GM18907 (cell line): ENCODE data around the gene TYR.
"Not testable (repeated sequence)": the region's sequence is repeated elsewhere in the genome, so short reads cannot be mapped to it uniquely, and the experiment has no call there.

Experiments used
- ATAC-seq: cut with Tn5 transposase; IDR thresholded peaks from one replicate; pipeline ENCODE4 v1.9.1; 2021; ENCODE audit warnings: mild to moderate bottlenecking, moderate library complexity; ENCODE audit not compliant: unreplicated experiment

Gene TYR

DNA sequence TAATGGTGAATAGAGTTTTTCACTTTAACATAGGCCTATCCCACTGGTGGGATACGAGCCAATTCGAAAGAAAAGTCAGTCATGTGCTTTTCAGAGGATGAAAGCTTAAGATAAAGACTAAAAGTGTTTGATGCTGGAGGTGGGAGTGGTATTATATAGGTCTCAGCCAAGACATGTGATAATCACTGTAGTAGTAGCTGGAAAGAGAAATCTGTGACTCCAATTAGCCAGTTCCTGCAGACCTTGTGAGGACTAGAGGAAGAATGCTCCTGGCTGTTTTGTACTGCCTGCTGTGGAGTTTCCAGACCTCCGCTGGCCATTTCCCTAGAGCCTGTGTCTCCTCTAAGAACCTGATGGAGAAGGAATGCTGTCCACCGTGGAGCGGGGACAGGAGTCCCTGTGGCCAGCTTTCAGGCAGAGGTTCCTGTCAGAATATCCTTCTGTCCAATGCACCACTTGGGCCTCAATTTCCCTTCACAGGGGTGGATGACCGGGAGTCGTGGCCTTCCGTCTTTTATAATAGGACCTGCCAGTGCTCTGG lies at the start of gene TYR:
Gene TYR (plus strand): TSS at position 185 of the 541 bp plus-strand sequence. CDS start 79 bp downstream, at position 264.
- ATAC-seq, result no peak

DNA sequence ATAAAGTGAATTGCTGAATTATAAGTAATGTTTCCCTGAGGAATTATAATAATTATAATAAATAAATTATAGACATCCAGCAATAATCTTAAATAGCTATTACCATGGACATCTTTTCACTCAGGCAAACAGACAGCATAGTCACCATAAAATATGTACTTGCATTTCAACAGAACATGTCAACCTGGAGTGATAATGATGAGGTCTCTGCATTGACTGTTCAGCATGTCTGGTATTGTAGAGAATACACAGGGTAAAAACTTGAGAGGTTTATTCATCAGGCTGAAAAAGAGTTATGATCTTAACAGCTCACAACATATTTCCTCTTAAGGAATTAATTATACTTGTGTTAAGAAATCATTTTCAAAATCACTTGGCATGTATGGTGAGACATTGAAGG lies 41.1 kb upstream of the TYR start:
- ATAC-seq, result no peak

DNA sequence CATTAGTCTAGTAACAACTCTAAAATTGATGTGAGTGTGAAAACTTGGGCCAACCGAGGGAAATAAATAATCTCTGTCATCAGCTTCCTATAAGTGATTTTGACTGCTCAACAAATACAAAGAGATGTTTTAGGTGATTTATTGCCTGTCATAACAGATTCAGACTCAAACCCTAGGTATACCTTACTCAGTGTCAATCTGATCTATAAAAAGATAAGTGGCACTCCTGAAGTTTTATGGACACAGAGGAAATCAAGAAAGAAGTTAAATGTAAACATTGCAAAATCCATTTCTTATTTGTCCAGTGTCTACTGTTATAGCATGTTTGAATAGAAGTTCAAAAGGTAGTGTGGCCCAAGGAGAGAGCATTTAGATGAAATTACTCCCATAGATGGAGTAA lies 30.4 kb upstream of the TYR start:
- ATAC-seq, result no peak

DNA sequence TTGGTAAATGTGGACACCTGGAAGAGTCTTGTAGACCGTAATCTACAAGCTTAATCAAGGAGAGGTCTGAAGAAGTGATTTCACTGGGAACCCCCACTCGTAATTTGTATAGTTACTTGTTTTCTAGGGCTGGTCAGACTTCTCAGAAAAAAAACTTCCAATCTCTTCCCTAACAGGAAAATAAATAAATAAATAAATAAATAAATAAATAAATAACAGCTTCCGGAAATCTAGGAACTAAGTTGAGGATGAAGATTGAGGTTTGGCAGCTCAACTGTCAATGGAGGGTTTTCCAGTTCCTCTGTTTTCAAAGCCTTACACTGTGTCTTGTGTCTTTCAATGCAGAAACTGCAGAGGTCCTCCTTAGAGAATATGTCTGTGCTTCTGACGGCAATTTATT lies 17.7 kb upstream of the TYR start:
- no peak for ATAC-seq

DNA sequence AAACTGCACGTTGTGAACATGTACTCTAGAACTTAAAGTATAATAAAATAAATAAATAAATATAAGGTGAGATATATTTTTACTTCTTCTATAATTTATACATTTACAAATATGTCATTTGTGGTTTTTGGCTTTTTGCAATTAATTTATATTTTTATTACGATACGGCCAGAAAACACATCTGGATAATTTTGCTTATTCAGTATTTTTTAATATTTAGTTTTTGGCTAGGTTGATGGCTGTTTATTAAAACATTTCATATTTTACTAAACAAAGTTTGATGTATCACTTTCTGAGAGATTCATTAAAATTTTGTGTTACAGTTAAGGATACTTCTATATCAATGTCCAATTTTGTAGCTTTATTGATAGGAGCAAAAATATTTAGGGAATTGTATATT lies 15.7 kb upstream of the TYR start:
- no peak for ATAC-seq

DNA sequence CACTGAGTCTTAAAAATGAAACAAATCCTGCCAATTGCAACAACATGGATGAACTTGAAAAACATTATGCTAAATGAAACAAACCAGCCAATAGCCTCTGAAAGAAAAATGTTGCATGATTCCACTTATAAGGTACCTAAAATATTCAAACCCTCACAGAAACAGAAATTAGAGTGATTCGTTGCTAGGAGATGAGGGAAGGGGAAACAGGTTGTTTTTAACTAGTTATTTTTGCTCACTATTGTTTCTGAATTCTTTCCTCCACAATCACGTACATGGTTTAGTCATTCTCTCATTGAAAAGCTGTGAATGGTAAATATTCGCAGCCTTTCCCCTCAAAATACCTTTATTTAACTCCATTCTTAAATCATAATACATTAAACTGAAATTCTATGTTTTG lies 14.0 kb upstream of the TYR start:
- no peak for ATAC-seq

DNA sequence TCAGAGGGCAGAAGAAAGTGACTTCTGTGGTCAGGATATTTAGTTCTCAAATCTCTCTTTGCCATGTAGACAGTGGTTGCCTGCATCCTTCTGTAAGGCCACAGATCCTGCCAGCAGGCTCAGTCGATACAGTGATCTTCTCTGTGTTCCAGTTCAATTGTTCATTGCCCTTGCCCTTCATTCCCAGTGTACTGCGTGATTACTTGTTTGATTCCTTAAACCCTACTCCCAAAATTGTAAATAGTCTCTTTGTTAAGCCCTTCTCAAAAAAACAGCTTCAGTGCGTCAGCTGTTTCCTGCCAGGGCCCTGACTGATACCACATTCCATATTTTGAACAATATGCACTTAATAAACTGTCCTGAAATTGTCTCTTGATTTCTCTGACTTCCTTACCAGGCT lies 9.3 kb upstream of the TYR start:
- no peak for ATAC-seq

DNA sequence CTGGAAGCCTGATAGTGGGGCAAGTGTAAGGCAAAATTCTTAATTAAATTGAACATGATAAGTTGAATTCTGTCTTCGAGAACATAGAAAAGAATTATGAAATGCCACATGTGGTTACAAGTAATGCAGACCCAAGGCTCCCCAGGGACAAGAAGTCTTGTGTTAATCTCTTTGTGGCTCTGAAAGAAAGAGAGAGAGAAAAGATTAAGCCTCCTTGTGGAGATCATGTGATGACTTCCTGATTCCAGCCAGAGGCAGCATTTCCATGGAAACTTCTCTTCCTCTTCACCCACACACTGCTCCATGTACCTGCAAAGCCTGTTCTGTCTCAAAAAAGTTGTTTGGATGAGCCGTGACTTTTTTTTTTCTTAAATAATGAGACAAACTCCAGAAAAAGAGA lies 1.9 kb upstream of the TYR start:
- ATAC-seq, result no peak

DNA sequence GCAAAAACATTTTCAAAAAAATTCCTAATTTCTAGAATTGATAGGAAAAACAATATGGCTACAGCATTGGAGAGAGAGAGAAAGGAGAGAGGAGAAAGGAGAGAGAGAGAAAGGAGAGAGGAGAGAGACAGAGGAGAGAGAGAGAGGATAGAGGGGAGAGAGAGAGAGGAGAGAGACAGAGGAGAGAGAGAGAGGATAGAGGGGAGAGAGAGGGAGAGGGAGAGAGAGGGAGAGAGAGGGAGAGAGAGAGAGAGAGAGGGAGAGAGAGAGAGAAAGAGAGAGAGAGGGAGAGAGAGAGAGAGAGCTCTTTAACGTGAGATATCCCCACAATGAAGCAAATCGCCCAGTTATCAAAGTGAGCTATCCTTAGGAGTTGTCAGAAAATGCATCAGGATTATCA lies 737 bp upstream of the TYR start:
- ATAC-seq, result no peak

DNA sequence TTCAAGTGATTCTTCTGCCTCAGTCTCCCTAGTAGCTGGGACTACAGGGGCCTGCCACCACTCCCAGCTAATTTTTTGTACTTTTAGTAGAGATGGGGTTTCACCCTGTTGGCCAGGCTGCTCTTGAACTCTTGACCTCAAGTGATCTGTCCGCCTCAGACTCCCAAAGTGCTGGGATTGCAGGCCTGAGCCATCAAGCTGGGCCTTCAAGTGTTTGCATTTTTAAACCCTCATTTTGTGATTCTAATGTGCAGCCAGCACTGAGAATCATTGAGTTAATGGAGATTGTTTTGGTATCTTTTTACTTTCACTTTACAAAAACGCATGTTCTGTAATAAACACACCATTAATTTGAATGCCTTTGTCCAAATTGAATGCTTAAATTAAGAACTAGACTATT lies 3.4 kb downstream of the TYR start:
- ATAC-seq, result no peak

DNA sequence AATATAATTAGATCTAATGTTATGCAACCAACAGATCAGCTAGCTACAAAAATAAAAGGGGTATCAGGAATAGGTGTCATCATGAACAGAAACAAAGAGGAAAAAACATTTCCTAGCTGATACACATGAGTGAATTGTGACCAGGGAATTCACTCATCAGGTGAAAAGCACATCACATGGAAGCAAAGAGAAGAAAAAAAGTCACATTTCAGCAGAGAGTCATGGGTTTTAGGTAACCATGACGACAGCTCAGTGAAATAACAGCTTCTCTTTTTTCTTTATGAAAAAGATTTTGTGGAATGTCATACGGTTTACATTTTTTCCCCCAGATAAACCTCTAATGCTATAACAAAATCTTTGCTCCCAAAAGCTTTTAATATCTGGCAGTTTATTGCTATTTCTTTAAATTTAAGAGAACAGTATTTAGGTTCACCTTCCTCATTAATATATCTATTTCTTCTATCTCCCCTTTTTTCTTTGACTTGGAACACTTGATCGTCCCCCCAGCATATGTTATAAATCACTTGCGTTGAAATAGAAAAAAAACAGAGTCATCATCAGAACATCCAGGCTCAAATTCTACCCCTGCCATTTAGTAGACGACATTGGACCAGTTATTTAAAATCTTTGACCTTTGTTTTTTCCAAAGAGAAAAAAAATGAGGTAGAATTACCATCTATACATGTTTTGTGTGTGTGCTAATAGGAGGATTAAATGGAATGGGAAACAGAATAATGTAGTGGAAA lies 5.3 kb downstream of the TYR start:
- ATAC-seq, result no peak

DNA sequence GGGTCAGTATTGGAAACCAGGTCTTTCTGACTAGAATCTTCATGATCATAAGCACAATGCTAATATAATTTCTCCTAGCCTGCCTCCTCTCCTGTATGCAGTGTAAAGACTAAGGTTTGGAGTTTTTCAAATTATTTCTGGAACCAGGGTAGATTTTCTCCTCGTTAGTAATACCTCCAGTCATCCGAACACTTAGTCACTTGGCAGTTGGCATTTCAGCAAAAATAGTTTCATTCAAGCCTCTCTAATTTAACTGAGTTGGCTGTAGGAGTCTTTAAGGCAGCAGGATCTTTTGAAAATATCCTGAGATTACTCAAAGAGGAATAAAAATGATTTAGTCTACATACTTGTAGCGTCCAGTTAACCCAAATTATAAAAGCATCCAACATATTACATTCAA lies 6.3 kb downstream of the TYR start:
- no peak for ATAC-seq

DNA sequence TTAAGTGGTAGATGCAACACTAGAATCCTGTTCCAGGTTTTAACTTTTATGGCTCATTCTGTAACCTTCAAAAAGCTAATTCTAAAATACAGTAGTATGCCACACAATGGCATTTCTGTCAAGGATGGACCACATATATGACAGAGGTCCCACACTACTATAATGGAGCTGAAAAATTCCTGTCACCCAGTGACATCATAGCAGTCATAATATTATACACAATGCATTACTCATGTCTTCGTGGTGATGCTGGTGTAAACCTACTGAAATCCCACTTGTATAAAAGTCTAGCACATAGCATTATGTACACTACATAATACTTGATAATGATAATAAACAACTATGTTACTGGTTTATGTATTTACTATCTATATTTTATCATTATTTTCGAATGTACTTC lies 12.1 kb downstream of the TYR start:
- no peak for ATAC-seq

DNA sequence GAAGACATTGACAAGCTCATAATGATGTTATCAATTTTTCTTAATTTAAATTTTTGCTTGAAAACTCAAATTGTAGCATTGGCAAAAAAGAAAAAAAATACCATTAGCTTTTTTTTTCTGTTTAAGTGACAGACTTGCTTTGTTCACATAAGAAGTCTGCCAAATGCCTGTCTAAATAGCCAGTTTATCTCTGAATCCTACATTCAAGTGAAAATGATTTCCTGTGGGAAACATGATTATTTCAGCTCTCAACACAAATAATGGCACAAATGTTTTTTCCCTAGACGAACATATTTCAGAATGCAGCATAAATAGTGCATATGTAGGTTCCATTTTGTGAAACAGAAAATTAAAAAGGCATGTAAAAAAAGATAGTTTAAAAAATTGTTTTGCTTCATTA lies 23.5 kb downstream of the TYR start:
- no peak for ATAC-seq

DNA sequence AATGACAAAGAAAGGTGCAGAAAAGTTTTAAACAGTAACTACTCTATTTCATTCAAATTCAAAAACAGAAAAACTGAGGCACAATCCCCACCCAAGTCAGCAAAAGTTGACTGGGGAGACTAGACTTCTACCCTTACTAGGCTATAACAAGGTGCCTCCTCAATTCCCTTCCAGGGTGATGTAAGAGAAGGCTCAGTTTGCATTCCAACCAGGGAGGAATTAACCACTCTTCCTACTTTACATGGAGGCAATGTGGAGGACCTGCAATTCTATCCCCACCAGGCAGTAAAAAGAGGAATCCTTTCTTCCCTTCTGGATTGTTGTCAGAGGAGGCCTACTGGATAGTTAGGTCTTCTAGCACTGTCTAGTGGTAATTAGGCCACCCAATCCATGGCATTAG lies 26.1 kb downstream of the TYR start:
- no peak for ATAC-seq

DNA sequence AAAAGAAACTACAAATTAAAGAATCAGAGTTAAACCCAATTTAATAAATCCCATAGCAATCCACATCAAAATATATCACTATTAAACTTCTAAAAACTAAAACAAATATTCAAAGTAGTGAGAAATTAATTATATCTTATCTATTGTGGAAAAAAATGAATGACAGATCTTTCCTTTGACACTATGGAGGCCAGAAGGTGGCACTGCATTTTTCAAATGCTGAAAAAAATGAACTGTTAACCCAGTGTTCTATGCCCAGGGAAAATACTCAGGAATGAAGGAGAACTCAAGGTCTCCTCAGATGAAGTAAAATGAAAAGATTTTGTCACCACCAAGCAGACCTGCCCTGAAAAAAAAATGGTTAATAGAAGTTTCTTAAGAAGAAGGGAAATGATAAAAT lies 27.7 kb downstream of the TYR start:
- ATAC-seq, result no peak

DNA sequence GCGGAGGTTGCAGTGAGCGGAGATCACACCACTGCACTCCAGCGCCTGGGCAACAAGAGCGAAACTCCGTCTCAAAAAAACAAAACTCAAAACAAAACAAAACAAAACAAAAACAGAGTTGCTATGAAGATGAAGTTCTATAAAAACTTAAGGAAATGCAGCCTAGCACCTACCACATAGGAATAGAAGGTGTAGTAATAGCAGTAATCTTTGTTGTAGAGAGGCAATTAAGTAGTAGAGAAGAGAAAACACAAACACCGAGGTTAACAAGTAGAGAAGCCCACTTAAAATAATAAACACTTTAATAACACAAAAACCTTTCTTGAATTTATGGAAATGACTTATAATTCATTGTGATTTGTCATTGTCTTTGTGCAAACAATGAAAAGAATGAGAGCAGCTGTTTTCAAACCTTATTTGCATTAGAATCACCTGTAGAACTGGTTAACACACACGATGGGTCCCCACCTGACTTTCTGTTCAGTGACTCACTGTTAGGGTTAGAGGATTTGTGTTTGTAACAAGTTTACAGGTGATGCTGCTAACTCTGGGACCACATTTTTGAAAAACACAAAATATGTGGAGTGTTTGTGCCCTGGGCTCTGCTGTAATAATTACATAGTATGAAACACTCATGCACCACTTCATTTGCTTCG lies 43.1 kb downstream of the TYR start:
- ATAC-seq, result no peak

DNA sequence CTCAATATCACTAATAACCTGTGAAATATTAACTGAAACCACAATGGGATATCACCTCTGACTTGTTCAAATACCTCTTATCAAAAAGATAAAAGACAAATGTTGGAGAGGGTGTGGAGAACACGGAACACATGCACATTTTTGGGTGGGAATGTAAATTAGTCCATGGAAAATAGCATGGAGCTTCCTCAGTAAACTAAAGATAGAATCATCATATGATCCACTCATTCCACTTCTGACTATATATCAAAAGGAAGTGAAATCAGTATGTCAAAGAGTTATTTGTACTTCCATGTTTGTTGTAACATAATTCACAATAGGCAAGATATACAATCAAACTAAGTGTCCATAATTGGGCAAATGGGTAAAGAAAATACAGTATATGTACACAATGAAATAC lies 57.4 kb downstream of the TYR start:
- no peak for ATAC-seq

DNA sequence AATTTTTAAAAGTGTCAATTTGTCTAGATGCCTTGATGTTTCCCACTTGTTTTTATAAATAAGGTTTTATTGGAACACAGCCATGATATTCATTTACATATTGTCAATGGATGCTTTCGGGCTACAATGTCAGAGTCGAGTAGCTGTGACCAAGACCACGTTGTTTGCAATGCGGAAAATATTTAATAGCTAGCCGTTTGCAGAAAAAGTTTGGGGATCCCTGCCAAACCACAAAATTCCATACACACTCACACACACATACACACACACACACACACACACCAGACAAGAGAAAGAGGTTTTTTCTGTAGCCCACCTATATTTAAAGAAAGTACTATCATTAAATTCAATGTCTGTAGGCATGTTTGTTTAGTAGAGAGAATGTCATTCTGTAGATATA lies 58.3 kb downstream of the TYR start:
- ATAC-seq, result no peak

DNA sequence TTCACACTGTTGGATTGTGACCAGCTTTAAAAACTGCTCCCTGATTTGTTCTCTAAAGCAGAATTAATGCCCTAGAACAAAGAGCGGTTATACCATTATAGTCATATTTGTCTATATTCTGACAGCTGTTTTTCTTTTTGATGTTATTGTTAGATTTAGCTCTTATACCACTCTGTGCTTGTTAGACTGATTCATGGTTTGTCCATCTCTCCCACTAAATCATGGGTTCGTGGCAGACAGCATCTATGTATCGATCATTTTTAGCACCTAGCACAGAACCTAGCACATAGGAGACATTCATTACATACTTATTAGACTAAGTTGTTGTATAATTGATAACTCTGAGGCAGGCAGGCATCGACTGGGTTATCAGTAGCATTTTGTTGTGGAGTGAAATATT lies 69.3 kb downstream of the TYR start:
- ATAC-seq, result not testable (repeated sequence)

DNA sequence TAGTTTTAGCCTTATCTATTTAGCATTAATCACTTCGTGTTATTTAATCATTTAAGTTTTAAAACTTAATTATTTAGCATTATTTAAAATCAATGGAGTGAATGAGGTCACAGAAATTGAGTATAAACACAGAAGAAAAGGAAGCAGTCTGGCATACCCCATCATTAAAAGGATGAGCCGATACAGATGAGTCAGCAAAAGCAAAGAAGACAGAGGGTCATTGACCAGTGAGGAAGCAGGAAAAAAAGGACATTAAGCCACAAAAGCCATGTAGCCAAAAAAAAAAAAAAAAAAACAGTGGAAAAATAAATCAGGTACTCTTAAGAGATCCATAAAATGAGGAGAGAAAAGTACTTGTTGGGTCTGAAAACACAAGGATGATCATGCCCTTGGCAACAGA lies 71.5 kb downstream of the TYR start:
- ATAC-seq, result no peak

DNA sequence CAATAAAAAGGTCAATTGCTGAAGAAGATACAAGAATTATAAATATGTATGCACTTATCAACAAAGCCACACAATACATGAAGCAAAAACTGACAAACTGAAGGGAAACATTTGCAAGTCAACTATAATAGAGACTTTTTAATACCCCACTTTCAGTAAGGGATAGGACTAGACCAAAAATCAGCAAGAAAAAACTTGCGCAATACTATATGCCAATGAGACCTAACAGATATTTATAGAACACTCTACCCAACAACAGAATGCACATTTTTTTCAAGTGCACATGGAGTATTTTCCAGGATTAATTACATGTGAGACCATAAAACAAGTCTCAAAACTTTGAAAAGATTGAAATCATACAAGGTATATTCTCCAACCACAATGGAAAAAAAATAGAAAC lies 83.8 kb downstream of the TYR start:
- not testable (repeated sequence) for ATAC-seq
